Measurements from ENCODE around the gene KCNG2.

The KCNG2 gene

GRCh38 chr18:79859314-79859713 lies 61.6 kb downstream of the KCNG2 start:
- Histone ChIP-seq H4K20me1 (ENCODE audit: insufficient read depth) (no peaks in the 10 kb centered on the region), H3K79me2 (ENCODE audit: insufficient read depth, low read depth) (no peaks in the 10 kb centered on the region), H3K4me2 (no peak overlapping the region), H3K36me3 (ENCODE audit: insufficient read depth) (no peaks in the 10 kb centered on the region), H3K4me1 (ENCODE audit: low read depth, poor library complexity, severe bottlenecking) (no peaks in the 10 kb centered on the region), H3K4me3 (IDR thresholded peaks at IDR 0.05; ENCODE audit: insufficient read depth, low read depth, low read length) (no peak overlapping the region), H2AFZ (ENCODE audit: low read depth) (no peak overlapping the region), H3K27ac (no peak overlapping the region), H3K27me3 (ENCODE audit: insufficient read depth, low read depth) (no peaks in the 10 kb centered on the region), H3K9ac (no peak overlapping the region)
- TF ChIP-seq CTCF (conservative IDR thresholded peaks at IDR 0.05; ENCODE audit: low read depth, low read length), result no peak

GRCh38 chr18:79861687-79862086 lies 63.9 kb downstream of the KCNG2 start:
- Histone ChIP-seq H3K79me2 (ENCODE audit: insufficient read depth, low read depth) (no peaks in the 10 kb centered on the region), H3K4me3 (IDR thresholded peaks at IDR 0.05; ENCODE audit: insufficient read depth, low read depth, low read length) (no peak overlapping the region), H2AFZ (ENCODE audit: low read depth) (no peak overlapping the region), H3K4me1 (ENCODE audit: low read depth, poor library complexity, severe bottlenecking) (no peaks in the 10 kb centered on the region), H4K20me1 (ENCODE audit: insufficient read depth) (no peaks in the 10 kb centered on the region), H3K4me2 (no peak overlapping the region), H3K36me3 (ENCODE audit: insufficient read depth) (no peaks in the 10 kb centered on the region), H3K27ac (no peak overlapping the region), H3K9ac (no peak overlapping the region), H3K27me3 (ENCODE audit: insufficient read depth, low read depth) (no peaks in the 10 kb centered on the region)
- TF ChIP-seq CTCF (conservative IDR thresholded peaks at IDR 0.05; ENCODE audit: low read depth, low read length), result no peak

GRCh38 chr18:79862562-79862961 lies 64.8 kb downstream of the KCNG2 start:
- no peaks in the 10 kb centered on the region for H3K27me3 ChIP-seq (ENCODE audit: insufficient read depth, low read depth)
- TF ChIP-seq CTCF (conservative IDR thresholded peaks at IDR 0.05; ENCODE audit: low read depth, low read length), result no peak
- H3K4me3 ChIP-seq (IDR thresholded peaks at IDR 0.05; ENCODE audit: insufficient read depth, low read depth, low read length), result no peak overlapping the region
- no peak overlapping the region for H3K9ac ChIP-seq
- H3K79me2 ChIP-seq (ENCODE audit: insufficient read depth, low read depth), result no peaks in the 10 kb centered on the region
- H3K4me2 ChIP-seq, result no peak overlapping the region
- no peaks in the 10 kb centered on the region for H4K20me1 ChIP-seq (ENCODE audit: insufficient read depth)
- no peak overlapping the region for H2AFZ ChIP-seq (ENCODE audit: low read depth)
- no peaks in the 10 kb centered on the region for H3K36me3 ChIP-seq (ENCODE audit: insufficient read depth)
- no peak overlapping the region for H3K27ac ChIP-seq
- no peaks in the 10 kb centered on the region for H3K4me1 ChIP-seq (ENCODE audit: low read depth, poor library complexity, severe bottlenecking)

- no peak overlapping the region for H3K9ac ChIP-seq
- no peak overlapping the region for H3K4me2 ChIP-seq
- H3K27me3 ChIP-seq (ENCODE audit: insufficient read depth, low read depth), result peaks cover 3% of the 10 kb centered on the region; the same call in 1 of the 2 replicates
- no peak overlapping the region for H2AFZ ChIP-seq (ENCODE audit: low read depth)
- H3K27ac ChIP-seq, result no peak overlapping the region
- no peaks in the 10 kb centered on the region for H4K20me1 ChIP-seq (ENCODE audit: insufficient read depth)
- TF ChIP-seq CTCF (conservative IDR thresholded peaks at IDR 0.05; ENCODE audit: low read depth, low read length), result no peak
- H3K4me3 ChIP-seq (IDR thresholded peaks at IDR 0.05; ENCODE audit: insufficient read depth, low read depth, low read length), result no peak overlapping the region
- no peaks in the 10 kb centered on the region for H3K79me2 ChIP-seq (ENCODE audit: insufficient read depth, low read depth)
- H3K4me1 ChIP-seq (ENCODE audit: low read depth, poor library complexity, severe bottlenecking), result no peaks in the 10 kb centered on the region
- no peaks in the 10 kb centered on the region for H3K36me3 ChIP-seq (ENCODE audit: insufficient read depth)
Observed at GRCh38 chr18:79863161-79864005, 65.6 kb downstream of the KCNG2 start.

Measured in KMS-11 (cell line).